Heart left ventricle (tissue), 16 donors: Measurements from ENCODE around the gene GTF3C5. TPM values are rescaled to one million over a fixed set of nuclear protein-coding genes. Genes with fewer than 3 reads are reported as not detected.

Experiments used
- ATAC-seq, 4 donors: fragments of 200-7000 bp; cut with Tn5 transposase; one replicate each; pipeline ENCODE4 v1.9.1; 2020 to 2022; ENCODE audit warnings: moderate library complexity in 4 of 4, mild to moderate bottlenecking in 3 of 4, moderate number of reproducible peaks in 1 of 4
- DNase-seq, 5 donors: peaks; one replicate each; pipeline ENCODE4 v3.0.0-alpha.2; 2020
- H3K27ac ChIP-seq, 12 donors: fragments of 200-600 bp; sonication (generic) in 4 of 12; one replicate each; pipeline versions ENCODE4 v1.5.0 to v1.8.0; 2016 to 2022; ENCODE audit warnings: mild to moderate bottlenecking in 2 of 12
- H3K27me3 ChIP-seq, 9 donors: fragments of 200-600 bp; sonication (generic) in 2 of 9; one replicate each; pipeline versions ENCODE4 v1.5.1 to v1.8.0; 2016 to 2022; ENCODE audit warnings: mild to moderate bottlenecking in 3 of 9
- H3K36me3 ChIP-seq, 9 donors: fragments of 200-600 bp; sonication (generic) in 2 of 9; one replicate each; pipeline versions ENCODE4 v1.5.0 to v1.8.0; 2018 to 2022; ENCODE audit warnings: mild to moderate bottlenecking in 2 of 9
- H3K4me1 ChIP-seq, 12 donors: fragments of 200-600 bp; sonication (generic) in 4 of 12; one replicate each; pipeline versions ENCODE4 v1.5.0 to v1.8.0; 2016 to 2022; ENCODE audit warnings: mild to moderate bottlenecking in 3 of 12
- H3K4me3 ChIP-seq, 12 donors: fragments of 200-600 bp; sonication (generic) in 4 of 12; one replicate each; pipeline versions ENCODE4 v1.5.0 to v1.8.0; 2017 to 2022; ENCODE audit warnings: mild to moderate bottlenecking in 9 of 12, moderate library complexity in 4 of 12
- H3K9me3 ChIP-seq, 12 donors: fragments of 200-600 bp; sonication (generic) in 4 of 12; one replicate each; pipeline versions ENCODE4 v1.5.0 to v1.8.0; 2016 to 2022; ENCODE audit warnings: mild to moderate bottlenecking in 1 of 12
- POLR2A ChIP-seq, 2 donors: fragments of 450-650 bp; IDR thresholded peaks; one replicate each; pipeline ENCODE4 v1.6.1; 2017; ENCODE audit warnings: antibody characterized with exemption in 2 of 2, mild to moderate bottlenecking in 2 of 2, moderate library complexity in 2 of 2
- WGBS, 4 donors: extraction: QIAGEN DNeasy Blood & Tissue Kit in 2 of 4; methylation state at CpG; one replicate each; pipeline versions ENCODE4 v1.1.5 to v1.1.7; 2013 to 2018; 5-methylcytosine and 5-hydroxymethylcytosine counted together
- intact Hi-C, 10 donors: fragments of 100-400 bp; cut with DNase I; formaldehyde crosslinking; loops; one replicate each; pipeline versions ENCODE4 v1.11.1 to v1.14.2; 2022
- polyA plus RNA-seq, 2 donors: library from polyadenylated mRNA; stranded (reverse); fragments of 200-250 nt; gene quantifications; one replicate each; pipeline ENCODE4 v1.2.3, GENCODE V29; 2013
- total RNA-seq, 9 donors: library from RNA; depleted of rRNA in 2 of 9; stranded (reverse); fragments of >200 nt in 2 of 9; fragmentation: NEBNext Ultra II Directional in 3 of 9; extraction: Animal tissue kit (Norgen Biotek cat#: 25700) in 3 of 9; gene quantifications; one replicate each; pipeline versions ENCODE4 v1.1.0 to v1.2.4, GENCODE V29; 2016 to 2023
- TF ChIP-seq, protein P1 (sequence below), 12 donors: fragments of 200-600 bp; sonication (generic) in 4 of 12; IDR thresholded peaks; one replicate each; pipeline versions ENCODE4 v1.5.0 to v1.8.0; 2018 to 2022; ENCODE audit warnings: antibody characterized with exemption in 12 of 12, mild to moderate bottlenecking in 5 of 12
- donor health status: ischemic (EF 13 %, LVEDD 7.1; RV severe dilation, severe dysfunction).
- donor health status: healthy with polysubstance abuse.
- donor health status: DM: no; HTN: yes; CAD: no.
- donor health status: DM: no; HTN: no; CAD: no.
- donor health status: ischemic (EF 25% LVEDD 6.9; RV normal size, moderate dysfunction).
- donor health status: ischemic (EF 25% LVEDD 5.7; RV mildly dilated, moderate dysfunction).
- donor health status: healthy.
- donor health status: DM: yes; HTN: yes; CAD: no.
- donor health status: ischemic (EF 35%, LVEDD 5.7; RV mildly dilated, moderate dysfunction).
- donor health status: nonischemic (EF 11% LVEDD 7.7; RV severe dilation, severe dysfunction).
- donor health status: DM: yes; HTN: yes; CAD: no.
- donor health status: PGD.
- donor health status: ischemic (EF 29% LVEDD 5.4; RV normal size, mild dysfunction).
- donor health status: nonischemic (EF 23%, LVEDD 6.1; RV moderate dilation, normal function).

Gene GTF3C5
- total and polyA plus RNA-seq, 11 donors: 22.9 to 51.7 (median 35.9) TPM

GRCh38 chr9:133006731-133007352 is 24.0 kb upstream of the GTF3C5 start:
- ATAC-seq (no peak), DNase-seq (no peak)
- no peaks in the 10 kb centered on the region for H3K36me3 ChIP-seq
- H3K4me3 ChIP-seq: no peak overlapping the region
- TF ChIP-seq, protein P1, sequence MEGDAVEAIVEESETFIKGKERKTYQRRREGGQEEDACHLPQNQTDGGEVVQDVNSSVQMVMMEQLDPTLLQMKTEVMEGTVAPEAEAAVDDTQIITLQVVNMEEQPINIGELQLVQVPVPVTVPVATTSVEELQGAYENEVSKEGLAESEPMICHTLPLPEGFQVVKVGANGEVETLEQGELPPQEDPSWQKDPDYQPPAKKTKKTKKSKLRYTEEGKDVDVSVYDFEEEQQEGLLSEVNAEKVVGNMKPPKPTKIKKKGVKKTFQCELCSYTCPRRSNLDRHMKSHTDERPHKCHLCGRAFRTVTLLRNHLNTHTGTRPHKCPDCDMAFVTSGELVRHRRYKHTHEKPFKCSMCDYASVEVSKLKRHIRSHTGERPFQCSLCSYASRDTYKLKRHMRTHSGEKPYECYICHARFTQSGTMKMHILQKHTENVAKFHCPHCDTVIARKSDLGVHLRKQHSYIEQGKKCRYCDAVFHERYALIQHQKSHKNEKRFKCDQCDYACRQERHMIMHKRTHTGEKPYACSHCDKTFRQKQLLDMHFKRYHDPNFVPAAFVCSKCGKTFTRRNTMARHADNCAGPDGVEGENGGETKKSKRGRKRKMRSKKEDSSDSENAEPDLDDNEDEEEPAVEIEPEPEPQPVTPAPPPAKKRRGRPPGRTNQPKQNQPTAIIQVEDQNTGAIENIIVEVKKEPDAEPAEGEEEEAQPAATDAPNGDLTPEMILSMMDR (IDR thresholded peaks at IDR 0.05): no peak
- TF ChIP-seq POLR2A (IDR thresholded peaks at IDR 0.05): no peak
- peaks cover 0 to 15% (median 6%) of the 10 kb centered on the region in 12 donors for H3K9me3 ChIP-seq
- H3K27ac ChIP-seq: no peak overlapping the region
- 79 to 93% (median 88%) methylated on average over 5 of the region's 5 CpGs for WGBS, 4 donors
- peaks cover 0 to 32% (median 4%) of the 10 kb centered on the region in 9 donors for H3K27me3 ChIP-seq
- intact Hi-C loops: no loop called here
- H3K4me1 ChIP-seq: no peaks in the 10 kb centered on the region

DNA sequence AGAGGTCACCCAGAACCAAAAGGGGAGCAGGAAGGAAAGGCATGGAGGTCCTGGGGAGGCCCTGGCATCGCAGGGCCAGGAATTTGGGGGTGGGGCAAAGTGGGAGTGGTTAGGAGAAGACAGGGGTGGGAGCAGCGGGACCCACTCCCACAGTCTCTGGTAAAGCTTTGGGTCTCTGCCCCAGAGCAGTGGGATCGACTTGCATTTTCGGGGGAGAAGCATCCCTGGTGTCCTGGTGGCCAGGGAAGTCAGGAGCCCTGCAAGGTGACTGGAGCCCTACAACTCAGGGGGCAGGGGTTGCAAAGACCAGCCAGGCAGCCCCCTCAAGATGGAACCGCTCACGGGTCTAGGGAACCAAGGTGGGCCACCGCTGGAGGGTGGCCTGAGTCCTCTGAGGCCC is 22.4 kb upstream of the GTF3C5 start:
- intact Hi-C loops: no loop called here
- TF ChIP-seq, protein P1 (IDR thresholded peaks at IDR 0.05): no peak
- no peak for TF ChIP-seq POLR2A (IDR thresholded peaks at IDR 0.05)
- H3K9me3 ChIP-seq: peaks cover 0 to 15% (median 6%) of the 10 kb centered on the region in 12 donors
- DNase-seq: no peak
- no peak overlapping the region for H3K4me3 ChIP-seq
- no peaks in the 10 kb centered on the region for H3K36me3 ChIP-seq
- 70 to 93% (median 78%) methylated on average over 7 of the region's 7 CpGs for WGBS, 4 donors
- ATAC-seq: no peak
- peaks cover 0 to 19% (median 4%) of the 10 kb centered on the region in 9 donors for H3K27me3 ChIP-seq
- H3K27ac ChIP-seq: no peak overlapping the region
- H3K4me1 ChIP-seq: no peaks in the 10 kb centered on the region

DNA sequence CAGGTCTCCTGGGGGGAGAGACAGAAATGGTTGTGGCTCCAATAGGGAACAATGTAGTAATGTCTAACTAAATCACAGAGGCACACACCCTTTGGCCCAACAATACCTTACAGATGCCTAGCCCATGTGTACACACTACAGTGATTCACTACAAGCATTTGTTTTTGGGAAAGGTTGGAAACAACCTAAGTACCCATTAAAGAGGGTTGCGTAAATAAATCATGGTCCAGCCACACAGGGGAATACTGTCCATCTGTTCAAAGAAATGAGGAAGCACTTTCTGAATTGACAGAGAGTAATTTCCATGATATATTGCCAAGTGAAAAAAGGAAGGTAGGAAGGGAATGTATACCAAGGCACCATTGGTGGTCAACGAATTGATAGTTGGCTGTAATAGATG is 22.0 kb upstream of the GTF3C5 start:
- no peak for DNase-seq
- H3K4me3 ChIP-seq: no peak overlapping the region
- H3K27me3 ChIP-seq: peaks cover 0 to 15% (median under 1%) of the 10 kb centered on the region in 9 donors
- peaks cover 0 to 15% (median 6%) of the 10 kb centered on the region in 12 donors for H3K9me3 ChIP-seq
- H3K27ac ChIP-seq: no peak overlapping the region
- whole genome bisulfite sequencing, 4 donors: 80 to 87% (median 86%) methylated on average over 2 of the region's 2 CpGs
- no peaks in the 10 kb centered on the region for H3K4me1 ChIP-seq
- no peak for ATAC-seq
- intact Hi-C loops: no loop called here
- H3K36me3 ChIP-seq: no peaks in the 10 kb centered on the region
- TF ChIP-seq, protein P1 (IDR thresholded peaks at IDR 0.05): no peak
- no peak for TF ChIP-seq POLR2A (IDR thresholded peaks at IDR 0.05)

DNA sequence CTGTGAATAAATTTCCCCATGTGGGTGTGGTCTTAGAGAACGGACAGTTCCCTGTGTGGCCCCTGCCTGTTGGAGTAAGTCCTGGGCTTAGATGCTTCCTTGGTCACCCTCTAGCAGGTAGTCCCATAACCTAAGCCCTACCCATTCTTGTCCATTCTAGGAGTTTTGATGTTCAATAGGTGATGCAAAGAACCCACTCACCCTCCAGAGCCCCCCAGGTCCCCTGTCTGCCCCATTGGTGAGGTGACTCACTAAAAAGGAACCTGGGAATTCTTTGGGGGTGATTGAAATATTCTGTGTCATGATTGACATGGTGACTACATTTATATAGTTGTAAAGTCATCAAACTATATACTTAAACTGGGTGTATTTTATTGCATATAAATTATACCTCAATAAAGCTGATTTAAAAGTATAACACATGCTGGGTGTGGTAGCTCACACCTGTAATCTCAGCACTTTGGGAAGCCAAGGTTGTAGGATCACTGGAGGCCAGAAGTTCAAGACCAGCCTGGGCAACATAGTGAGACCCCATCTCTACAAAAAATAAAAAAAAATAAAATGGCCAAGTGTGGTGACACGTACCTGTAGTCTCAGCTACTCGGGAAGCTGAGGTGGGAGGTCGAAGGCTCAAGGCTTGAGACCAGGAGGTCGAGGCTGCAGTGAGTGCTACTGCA is 20.8 kb upstream of the GTF3C5 start:
- 71 to 74% (median 73%) methylated on average over 5 of the region's 5 CpGs for WGBS, 4 donors
- Histone ChIP-seq H3K4me1 (no peaks in the 10 kb centered on the region), H3K27me3 (peaks cover 0 to 13% (median 0%) of the 10 kb centered on the region in 9 donors), H3K27ac (no peak overlapping the region), H3K9me3 (peaks cover 0 to 20% (median 6%) of the 10 kb centered on the region in 12 donors), H3K36me3 (no peaks in the 10 kb centered on the region), H3K4me3 (no peak overlapping the region)
- TF ChIP-seq, protein P1 (IDR thresholded peaks at IDR 0.05): no peak
- no peak for TF ChIP-seq POLR2A (IDR thresholded peaks at IDR 0.05)
- DNase-seq (no peak), ATAC-seq (no peak)
- intact Hi-C loops: no loop called here
